ENCODE results near the gene MRPL40.

The MRPL40 gene

DNA sequence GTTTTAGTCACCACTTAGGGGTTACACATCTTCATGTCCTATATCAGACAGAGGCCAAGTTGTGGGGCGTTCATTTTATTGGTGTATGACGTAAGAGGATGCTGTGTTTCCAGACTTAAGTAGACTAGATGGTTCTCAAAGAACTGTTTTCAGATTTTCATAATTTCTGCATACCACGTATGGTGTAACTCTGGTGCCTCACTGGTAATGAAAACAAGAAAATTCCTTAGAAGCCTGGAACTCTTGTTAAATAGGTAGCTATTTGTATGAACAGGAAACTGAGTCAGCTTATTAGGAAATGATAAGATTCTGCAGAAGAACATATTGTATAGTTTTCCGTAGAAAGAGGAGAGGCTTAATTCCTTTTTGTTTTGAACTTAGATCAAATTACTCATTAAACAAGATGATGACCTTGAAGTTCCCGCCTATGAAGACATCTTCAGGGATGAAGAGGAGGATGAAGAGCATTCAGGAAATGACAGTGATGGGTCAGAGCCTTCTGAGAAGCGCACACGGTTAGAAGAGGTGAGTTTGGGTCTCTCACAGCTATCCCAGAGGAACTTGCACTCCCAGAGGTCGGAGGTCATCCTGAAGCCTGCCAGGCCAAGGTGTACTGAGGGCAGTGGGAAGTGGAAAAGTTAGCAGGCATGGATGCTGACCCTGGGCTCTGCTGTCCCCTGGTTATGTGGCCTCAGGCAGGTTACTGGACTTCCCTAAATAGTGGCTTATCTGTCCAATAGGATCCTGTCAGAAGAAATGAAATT is 51.3 kb downstream of the MRPL40 start:
- no peak for DNase-seq

Measured in suppressor macrophage treated with lipopolysaccharide for 4 hours (primary cell).